HepG2 (cell line): ENCODE measurements around the gene SH2D3A. TPM values are rescaled to one million over a fixed set of nuclear protein-coding genes. Genes with fewer than 3 reads are reported as not detected.

ENCODE experiments used
- ATF1 ChIP-seq: IDR thresholded peaks from 2 replicates; pipeline ENCODE4 v1.6.1; 2016; ENCODE audit warnings: mild to moderate bottlenecking, control low read depth
- CC2D1A ChIP-seq: sonication (generic); formaldehyde crosslinking; IDR thresholded peaks from 2 replicates; pipeline ENCODE4 v1.8.1; 2023; ENCODE audit warnings: mild to moderate bottlenecking, missing genetic modification reagents
- GFI1 ChIP-seq: sonication (generic); formaldehyde crosslinking; IDR thresholded peaks from 2 replicates; pipeline ENCODE4 v1.5.0; 2020; ENCODE audit warnings: missing genetic modification reagents, mild to moderate bottlenecking, borderline replicate concordance
- GLI4 ChIP-seq: sonication (generic); formaldehyde crosslinking; IDR thresholded peaks from 2 replicates; pipeline ENCODE4 v1.5.1; 2020; ENCODE audit warnings: missing genetic modification reagents, mild to moderate bottlenecking, moderate library complexity, borderline replicate concordance
- HOXA3 ChIP-seq: sonication (generic); formaldehyde crosslinking; IDR thresholded peaks from 2 replicates; pipeline ENCODE4 v1.5.0; 2020; ENCODE audit warnings: missing genetic modification reagents
- NRL ChIP-seq: sonication (generic); formaldehyde crosslinking; IDR thresholded peaks from 2 replicates; pipeline ENCODE4 v1.5.0; 2020; ENCODE audit warnings: missing genetic modification reagents, mild to moderate bottlenecking, moderate library complexity, borderline replicate concordance
- PAWR ChIP-seq: sonication (generic); formaldehyde crosslinking; IDR thresholded peaks from 2 replicates; pipeline ENCODE4 v1.4.0; 2020; ENCODE audit warnings: missing genetic modification reagents, mild to moderate bottlenecking, borderline replicate concordance
- ZFP41 ChIP-seq: sonication (generic); formaldehyde crosslinking; IDR thresholded peaks from 2 replicates; pipeline ENCODE4 v1.4.0; 2020; ENCODE audit warnings: mild to moderate bottlenecking, missing genetic modification reagents, borderline replicate concordance
- ZNF138 ChIP-seq: sonication (generic); formaldehyde crosslinking; IDR thresholded peaks from 2 replicates; pipeline ENCODE4 v1.5.0; 2020; ENCODE audit warnings: mild to moderate bottlenecking, low read depth, missing genetic modification reagents
- ZNF264 ChIP-seq: sonication (generic); formaldehyde crosslinking; IDR thresholded peaks from 2 replicates; pipeline ENCODE4 v1.4.0; 2020; ENCODE audit warnings: missing genetic modification reagents
- ZNF280B ChIP-seq: sonication (generic); formaldehyde crosslinking; IDR thresholded peaks from 2 replicates; pipeline ENCODE4 v1.5.0; 2020; ENCODE audit warnings: missing genetic modification reagents, mild to moderate bottlenecking, borderline replicate concordance
- ZNF331 ChIP-seq: sonication (generic); formaldehyde crosslinking; IDR thresholded peaks from 2 replicates; pipeline ENCODE4 v1.4.0; 2020; ENCODE audit warnings: missing genetic modification reagents
- ZNF782 ChIP-seq: sonication (generic); formaldehyde crosslinking; IDR thresholded peaks from 2 replicates; pipeline ENCODE4 v1.4.0; 2020; ENCODE audit warnings: missing genetic modification reagents, mild to moderate bottlenecking, borderline replicate concordance
- polyA plus RNA-seq, 8 experiments: library from polyadenylated mRNA; depleted of rRNA in 3 of 8; stranded (reverse) in 7 of 8; unstranded in 1 of 8; fragments of >200 nt; fragmentation: Illumina TruSeq in 4 of 8; extraction: Trizol in 4 of 8; gene quantifications; 2 replicates each; pipeline versions ENCODE4 v1.2.1 to v1.2.3, GENCODE V29; 2011 to 2016; ENCODE audit warnings: low read depth in 4 of 8, missing spikeins in 1 of 8, mixed read lengths in 1 of 8; ENCODE audit not compliant: insufficient read depth in 1 of 8
- total RNA-seq, 5 experiments: library from RNA; depleted of rRNA; stranded (reverse); fragments of >200 nt; fragmentation: Illumina TruSeq; extraction: Trizol; gene quantifications; 2 replicates each; pipeline ENCODE4 v1.2.3, GENCODE V29; 2016; ENCODE audit warnings: low read depth in 1 of 5

The SH2D3A gene
- total and polyA plus RNA-seq, 2 of the 13 experiments (the other 11 are each of a cell fraction or from before 2014, with no cell fraction given), result 1.0 to 2.2 TPM

DNA sequence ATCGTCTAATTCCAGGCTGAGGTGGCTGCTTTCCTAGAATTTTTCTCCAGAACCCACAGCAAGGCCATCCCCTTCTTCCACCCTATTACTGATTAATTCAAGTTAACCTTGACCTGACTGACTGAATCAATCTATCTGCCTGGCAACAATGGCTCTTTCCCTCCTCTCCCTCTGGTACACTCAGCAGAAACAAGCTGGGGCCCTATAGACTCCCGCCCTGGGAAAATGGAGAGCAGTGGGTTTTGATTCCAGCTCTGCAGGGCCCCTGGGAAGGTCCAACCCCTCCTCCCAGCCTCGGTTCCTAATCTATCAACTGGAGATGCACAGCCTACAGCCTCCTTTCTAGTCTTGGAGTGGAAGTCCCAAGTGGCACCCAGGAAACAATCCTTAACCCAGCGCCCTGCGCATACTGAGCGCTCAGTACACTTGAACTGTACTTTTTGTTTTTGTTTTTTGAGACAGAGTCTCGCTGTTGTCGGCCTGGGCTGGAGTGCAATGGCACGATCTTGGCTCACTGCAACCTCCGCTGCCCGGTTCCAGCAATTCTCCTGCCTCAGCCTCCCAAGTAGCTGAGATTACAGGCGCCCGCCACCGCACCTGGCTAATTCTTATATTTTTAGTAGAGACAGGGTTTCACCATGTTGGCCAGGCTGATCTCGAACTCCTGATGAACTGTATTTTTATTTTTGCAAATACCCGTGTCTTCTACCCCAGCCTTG lies 41.6 kb downstream of the SH2D3A start (continued):
- no peak for TF ChIP-seq ZNF280B (CRISPR knock-in tag)
- TF ChIP-seq ZNF138 (CRISPR knock-in tag), result no peak
- no peak for TF ChIP-seq GFI1 (CRISPR knock-in tag)
- no peak for TF ChIP-seq NRL
- no peak for TF ChIP-seq ZFP41
- no peak for TF ChIP-seq ZNF331 (CRISPR knock-in tag)
- TF ChIP-seq ZNF264 (CRISPR knock-in tag), result no peak
- no peak for TF ChIP-seq CC2D1A (CRISPR knock-in tag)
- no peak for TF ChIP-seq GLI4
- peak; percentile 50; the same call in 1 of the 2 replicates for TF ChIP-seq HOXA3 (CRISPR knock-in tag)
- TF ChIP-seq ZNF782 (CRISPR knock-in tag), result no peak
- no peak for TF ChIP-seq PAWR (CRISPR knock-in tag)
- no peak for TF ChIP-seq ATF1 (CRISPR knock-in tag)
